Measurements from ENCODE around the gene NRF1.

DNA sequence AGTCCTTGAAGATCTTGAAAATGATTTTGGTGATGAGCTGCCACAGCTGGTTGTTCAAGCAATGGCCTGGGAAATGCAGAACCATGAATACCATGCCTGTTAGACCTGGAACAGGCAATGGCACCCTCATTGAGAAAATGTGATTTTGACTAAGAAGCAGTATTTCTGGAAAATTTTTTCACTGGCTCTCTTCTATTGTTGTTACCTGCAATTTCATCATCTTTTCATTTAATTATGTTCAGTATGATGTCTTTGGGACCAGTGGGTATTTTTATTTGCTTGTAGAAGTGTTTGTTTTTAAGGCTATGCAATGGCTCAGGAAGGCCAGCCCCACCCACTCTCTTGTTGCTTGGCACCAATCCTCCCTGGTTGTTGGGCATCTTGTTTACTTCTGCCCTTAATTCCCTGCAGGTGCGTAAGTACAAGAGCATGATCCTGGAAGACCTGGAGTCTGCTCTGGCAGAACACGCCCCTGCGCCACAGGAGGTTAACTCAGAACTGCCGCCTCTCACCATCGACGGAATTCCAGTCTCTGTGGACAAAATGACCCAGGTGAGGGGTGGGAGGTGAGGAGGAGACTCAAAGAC is 78.6 kb downstream of the NRF1 start:
- TF ChIP-seq, protein P1, sequence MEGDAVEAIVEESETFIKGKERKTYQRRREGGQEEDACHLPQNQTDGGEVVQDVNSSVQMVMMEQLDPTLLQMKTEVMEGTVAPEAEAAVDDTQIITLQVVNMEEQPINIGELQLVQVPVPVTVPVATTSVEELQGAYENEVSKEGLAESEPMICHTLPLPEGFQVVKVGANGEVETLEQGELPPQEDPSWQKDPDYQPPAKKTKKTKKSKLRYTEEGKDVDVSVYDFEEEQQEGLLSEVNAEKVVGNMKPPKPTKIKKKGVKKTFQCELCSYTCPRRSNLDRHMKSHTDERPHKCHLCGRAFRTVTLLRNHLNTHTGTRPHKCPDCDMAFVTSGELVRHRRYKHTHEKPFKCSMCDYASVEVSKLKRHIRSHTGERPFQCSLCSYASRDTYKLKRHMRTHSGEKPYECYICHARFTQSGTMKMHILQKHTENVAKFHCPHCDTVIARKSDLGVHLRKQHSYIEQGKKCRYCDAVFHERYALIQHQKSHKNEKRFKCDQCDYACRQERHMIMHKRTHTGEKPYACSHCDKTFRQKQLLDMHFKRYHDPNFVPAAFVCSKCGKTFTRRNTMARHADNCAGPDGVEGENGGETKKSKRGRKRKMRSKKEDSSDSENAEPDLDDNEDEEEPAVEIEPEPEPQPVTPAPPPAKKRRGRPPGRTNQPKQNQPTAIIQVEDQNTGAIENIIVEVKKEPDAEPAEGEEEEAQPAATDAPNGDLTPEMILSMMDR (IDR thresholded peaks at IDR 0.05; ENCODE audit: low read length): no peak
- TF ChIP-seq EZH2phosphoT487 (IDR thresholded peaks at IDR 0.05; ENCODE audit: low read length) (no peak), EZH2 (optimal IDR thresholded peaks at IDR 0.05; ENCODE audit: low read depth, low read length) (no peak)
